ENCODE data around the gene NEGR1. TPM values are rescaled to one million over a fixed set of nuclear protein-coding genes. Genes with fewer than 3 reads are reported as not detected.

The NEGR1 gene
- total and polyA plus RNA-seq, 2 experiments from 2014 or later: 0.57 to 0.94 TPM

GRCh38 chr1:71438626-71439025 is 843.7 kb downstream of the NEGR1 start:
- Histone ChIP-seq H2AFZ (no peak overlapping the region), H3K79me2 (replicated peaks; ENCODE audit: insufficient read depth) (no peaks in the 10 kb centered on the region), H4K20me1 (replicated peaks; ENCODE audit: insufficient read depth) (no peaks in the 10 kb centered on the region), H3K4me1 (ENCODE audit: insufficient read depth) (peaks cover 15% of the 10 kb centered on the region), H3K27me3 (ENCODE audit: insufficient read depth) (no peaks in the 10 kb centered on the region), H3K36me3 (ENCODE audit: insufficient read depth) (no peaks in the 10 kb centered on the region), H3K4me3 (no peak overlapping the region), H3K4me2 (peak overlapping the region; percentile 59), H3K27ac (ENCODE audit: low read depth) (no peak overlapping the region), H3F3A (replicated peaks; ENCODE audit: low read depth) (no peaks in the 10 kb centered on the region), H3K9me2 (ENCODE audit: insufficient read depth) (no peaks in the 10 kb centered on the region)
- peak; percentile 11 for DNase-seq (ENCODE audit: low spot score)
- Mint-ChIP-seq H3K27ac (no peak overlapping the region), H3K4me1 (peaks cover 15% of the 10 kb centered on the region), H3K27me3 (ENCODE audit: insufficient read depth, low read depth, poor library complexity) (no peaks in the 10 kb centered on the region), H3K4me3 (no peak overlapping the region), H3K36me3 (ENCODE audit: low read depth) (no peaks in the 10 kb centered on the region), H3K9me3 (no peaks in the 10 kb centered on the region)
- no peak for TF ChIP-seq EZH2 (IDR thresholded peaks at IDR 0.05; ENCODE audit: low read depth, unreplicated experiment)
- ATAC-seq: peak; percentile 39; the same call in 2 of the 3 replicates

- no peaks in the 10 kb centered on the region for H3K9me3 Mint-ChIP-seq
- Histone ChIP-seq H2AFZ (no peak overlapping the region), H3F3A (replicated peaks; ENCODE audit: low read depth) (no peaks in the 10 kb centered on the region), H3K36me3 (ENCODE audit: insufficient read depth) (no peaks in the 10 kb centered on the region), H3K4me3 (no peak overlapping the region), H3K79me2 (replicated peaks; ENCODE audit: insufficient read depth) (no peaks in the 10 kb centered on the region), H4K20me1 (replicated peaks; ENCODE audit: insufficient read depth) (no peaks in the 10 kb centered on the region), H3K4me2 (no peak overlapping the region), H3K27ac (ENCODE audit: low read depth) (no peak overlapping the region), H3K4me1 (ENCODE audit: insufficient read depth) (peaks cover 15% of the 10 kb centered on the region), H3K27me3 (ENCODE audit: insufficient read depth) (no peaks in the 10 kb centered on the region), H3K9me2 (ENCODE audit: insufficient read depth) (0 out of 2 replicates have a peak, but pooled peaks cover 6% of the 10 kb centered on the region)
- DNase-seq (ENCODE audit: low spot score) (no peak), ATAC-seq (no peak)
- no peak overlapping the region for H3K27ac Mint-ChIP-seq
- H3K27me3 Mint-ChIP-seq (ENCODE audit: insufficient read depth, low read depth, poor library complexity): peaks cover 2% of the 10 kb centered on the region
- TF ChIP-seq CREB1 (CRISPR knock-in tag; IDR thresholded peaks at IDR 0.05; ENCODE audit: low read depth): no peak
- no peak for TF ChIP-seq EZH2 (IDR thresholded peaks at IDR 0.05; ENCODE audit: low read depth, unreplicated experiment)
- no peak for TF ChIP-seq POLR2AphosphoS5 (IDR thresholded peaks at IDR 0.05; ENCODE audit: low read depth)
- no peak overlapping the region for H3K4me3 Mint-ChIP-seq
- peaks cover 15% of the 10 kb centered on the region for H3K4me1 Mint-ChIP-seq
- peaks cover 4% of the 10 kb centered on the region; the same call in 2 of the 3 replicates for H3K36me3 Mint-ChIP-seq (ENCODE audit: low read depth)
Measured at GRCh38 chr1:71435951-71436350, 846.4 kb downstream of the NEGR1 start.

- Histone ChIP-seq H3K4me1 (ENCODE audit: insufficient read depth) (peaks cover 24% of the 10 kb centered on the region), H3K9me2 (ENCODE audit: insufficient read depth) (0 out of 2 replicates have a peak, but pooled peaks cover 6% of the 10 kb centered on the region), H3K36me3 (ENCODE audit: insufficient read depth) (no peaks in the 10 kb centered on the region), H3K27ac (ENCODE audit: low read depth) (no peak overlapping the region), H3K79me2 (replicated peaks; ENCODE audit: insufficient read depth) (no peaks in the 10 kb centered on the region), H3K4me3 (no peak overlapping the region), H3K4me2 (no peak overlapping the region), H4K20me1 (replicated peaks; ENCODE audit: insufficient read depth) (no peaks in the 10 kb centered on the region), H3K27me3 (ENCODE audit: insufficient read depth) (no peaks in the 10 kb centered on the region), H2AFZ (no peak overlapping the region), H3F3A (replicated peaks; ENCODE audit: low read depth) (no peaks in the 10 kb centered on the region)
- DNase-seq (ENCODE audit: low spot score) (no peak), ATAC-seq (no peak)
- Mint-ChIP-seq H3K27me3 (ENCODE audit: insufficient read depth, low read depth, poor library complexity) (peaks cover 2% of the 10 kb centered on the region), H3K27ac (no peak overlapping the region), H3K4me1 (peaks cover 22% of the 10 kb centered on the region), H3K36me3 (ENCODE audit: low read depth) (peaks cover 4% of the 10 kb centered on the region; the same call in 2 of the 3 replicates), H3K9me3 (no peaks in the 10 kb centered on the region), H3K4me3 (no peak overlapping the region)
- no peak for TF ChIP-seq CREB1 (CRISPR knock-in tag; IDR thresholded peaks at IDR 0.05; ENCODE audit: low read depth)
- TF ChIP-seq ZNF331 (CRISPR knock-in tag; IDR thresholded peaks at IDR 0.05; ENCODE audit: low read depth): no peak
- no peak for TF ChIP-seq STAT1 (IDR thresholded peaks at IDR 0.05; ENCODE audit: unreplicated experiment)
- no peak for TF ChIP-seq POLR2AphosphoS5 (IDR thresholded peaks at IDR 0.05; ENCODE audit: low read depth)
- TF ChIP-seq EZH2phosphoT487 (IDR thresholded peaks at IDR 0.05; ENCODE audit: unreplicated experiment): no peak
- no peak for TF ChIP-seq JUNB (IDR thresholded peaks at IDR 0.05; ENCODE audit: unreplicated experiment)
- TF ChIP-seq ZNF462 (CRISPR knock-in tag; IDR thresholded peaks at IDR 0.05): no peak
- TF ChIP-seq ETS1 (IDR thresholded peaks at IDR 0.05): no peak
- TF ChIP-seq EZH2 (IDR thresholded peaks at IDR 0.05; ENCODE audit: low read depth, unreplicated experiment): no peak
Measured at GRCh38 chr1:71434240-71434639, 848.1 kb downstream of the NEGR1 start.

Measured in GM23338 (cell line).